ENCODE data around the gene EIF2B4.

DNA sequence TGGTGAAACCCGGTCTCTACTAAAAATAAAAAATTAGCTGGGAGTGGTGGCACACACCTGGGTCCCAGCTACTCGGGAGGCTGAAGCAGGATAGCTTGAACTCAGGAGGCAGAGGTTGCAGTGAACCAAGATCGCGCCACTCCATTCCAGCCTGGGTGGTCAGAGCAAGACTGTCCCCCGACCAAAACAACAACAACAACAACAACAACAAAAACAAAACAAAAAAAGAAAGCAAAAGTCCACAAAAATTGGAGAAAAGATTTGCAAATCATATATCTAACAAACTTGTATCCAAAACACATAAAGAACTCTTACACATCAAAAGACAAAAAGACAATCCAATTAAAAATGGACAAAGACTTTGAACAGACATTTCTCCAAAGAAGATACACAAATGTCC is 28.8 kb upstream of the EIF2B4 start:
- TF ChIP-seq EZH2 (IDR thresholded peaks at IDR 0.05; ENCODE audit: insufficient read depth, low read length) = no peak
- TF ChIP-seq, protein P1, sequence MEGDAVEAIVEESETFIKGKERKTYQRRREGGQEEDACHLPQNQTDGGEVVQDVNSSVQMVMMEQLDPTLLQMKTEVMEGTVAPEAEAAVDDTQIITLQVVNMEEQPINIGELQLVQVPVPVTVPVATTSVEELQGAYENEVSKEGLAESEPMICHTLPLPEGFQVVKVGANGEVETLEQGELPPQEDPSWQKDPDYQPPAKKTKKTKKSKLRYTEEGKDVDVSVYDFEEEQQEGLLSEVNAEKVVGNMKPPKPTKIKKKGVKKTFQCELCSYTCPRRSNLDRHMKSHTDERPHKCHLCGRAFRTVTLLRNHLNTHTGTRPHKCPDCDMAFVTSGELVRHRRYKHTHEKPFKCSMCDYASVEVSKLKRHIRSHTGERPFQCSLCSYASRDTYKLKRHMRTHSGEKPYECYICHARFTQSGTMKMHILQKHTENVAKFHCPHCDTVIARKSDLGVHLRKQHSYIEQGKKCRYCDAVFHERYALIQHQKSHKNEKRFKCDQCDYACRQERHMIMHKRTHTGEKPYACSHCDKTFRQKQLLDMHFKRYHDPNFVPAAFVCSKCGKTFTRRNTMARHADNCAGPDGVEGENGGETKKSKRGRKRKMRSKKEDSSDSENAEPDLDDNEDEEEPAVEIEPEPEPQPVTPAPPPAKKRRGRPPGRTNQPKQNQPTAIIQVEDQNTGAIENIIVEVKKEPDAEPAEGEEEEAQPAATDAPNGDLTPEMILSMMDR (IDR thresholded peaks at IDR 0.05; ENCODE audit: insufficient read depth, low read depth, low read length) = no peak
